ENCODE data around the gene RILPL2.
"Not testable (repeated sequence)": the region's sequence is repeated elsewhere in the genome, so short reads cannot be mapped to it uniquely, and the experiment has no call there.

Gene RILPL2

GRCh38 chr12:123369229-123369628, 67.3 kb downstream of the RILPL2 start:
- TF ChIP-seq MYC (IDR thresholded peaks at IDR 0.05; ENCODE audit: low read depth, low read length) = no peak
- no peak for TF ChIP-seq CTCF (IDR thresholded peaks at IDR 0.05; ENCODE audit: low read depth, low read length)
- no peak for TF ChIP-seq POLR2A (IDR thresholded peaks at IDR 0.05; ENCODE audit: extremely low read depth, insufficient read length)
- TF ChIP-seq MAX (IDR thresholded peaks at IDR 0.05; ENCODE audit: low read depth, low read length) = no peak
- no peak for DNase-seq (ENCODE audit: low read depth)
- no peak overlapping the region for H3K4me3 ChIP-seq (ENCODE audit: low read depth, low read length)

- not testable (repeated sequence) for DNase-seq (ENCODE audit: low read depth); H3K4me3 ChIP-seq (ENCODE audit: low read depth, low read length)
Measured at GRCh38 chr12:123368431-123368830, 68.1 kb downstream of the RILPL2 start.

GRCh38 chr12:123367511-123367910, 69.0 kb downstream of the RILPL2 start:
- no peak overlapping the region for H3K4me3 ChIP-seq (ENCODE audit: low read depth, low read length)
- no peak for TF ChIP-seq MAX (IDR thresholded peaks at IDR 0.05; ENCODE audit: low read depth, low read length)
- TF ChIP-seq CTCF (IDR thresholded peaks at IDR 0.05; ENCODE audit: low read depth, low read length) = no peak
- TF ChIP-seq POLR2A (IDR thresholded peaks at IDR 0.05; ENCODE audit: extremely low read depth, insufficient read length) = no peak
- DNase-seq (ENCODE audit: low read depth) = no peak

Measured in NB4 (cell line).